ENCODE measurements around the gene RAD51B. TPM values are rescaled to one million over a fixed set of nuclear protein-coding genes. Genes with fewer than 3 reads are reported as not detected.
"Not testable (repeated sequence)": the region's sequence is repeated elsewhere in the genome, so short reads cannot be mapped to it uniquely, and the experiment has no call there.

Gene RAD51B
- total RNA-seq, 1 donor from 2014 or later = 5.3 TPM

DNA sequence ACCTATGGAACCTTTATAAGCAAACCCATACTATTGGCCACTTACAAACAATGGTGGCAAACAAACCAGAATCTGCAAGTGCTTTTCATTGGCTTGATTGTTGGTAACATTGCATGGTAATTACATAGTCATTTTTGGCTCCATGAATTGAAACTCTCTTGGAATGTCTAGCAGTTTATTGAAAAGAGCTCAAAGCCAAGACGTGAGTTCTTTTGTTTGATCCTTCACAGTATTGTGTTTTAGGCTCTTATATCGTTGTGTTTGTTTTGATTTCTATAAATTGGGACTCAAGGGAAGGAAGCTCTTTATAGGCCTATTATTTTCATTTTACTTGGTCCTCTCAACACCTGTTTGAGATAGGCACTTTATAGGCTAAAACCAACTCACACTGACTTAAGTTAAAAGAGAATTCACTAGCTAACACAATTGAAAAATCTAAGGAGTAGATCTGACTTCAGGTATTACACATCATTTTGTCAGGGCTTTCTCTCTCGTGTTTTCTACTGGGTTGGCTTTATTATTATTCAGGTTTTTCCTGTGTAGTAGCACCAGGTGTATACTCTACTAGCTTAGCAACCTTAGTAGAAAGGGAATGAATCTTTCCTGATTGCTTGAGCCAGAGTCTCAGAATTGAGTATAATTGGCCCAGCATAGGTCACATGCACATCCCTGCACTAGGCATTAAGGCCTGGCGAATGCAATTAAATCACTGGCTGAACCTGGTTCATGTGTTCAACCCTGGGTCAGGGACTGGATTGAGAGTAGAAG, 341.4 kb downstream of the RAD51B start:
- DNase-seq (ENCODE audit: low spot score in 2 of 2) (no peak), FAIRE-seq (no peak)

DNA sequence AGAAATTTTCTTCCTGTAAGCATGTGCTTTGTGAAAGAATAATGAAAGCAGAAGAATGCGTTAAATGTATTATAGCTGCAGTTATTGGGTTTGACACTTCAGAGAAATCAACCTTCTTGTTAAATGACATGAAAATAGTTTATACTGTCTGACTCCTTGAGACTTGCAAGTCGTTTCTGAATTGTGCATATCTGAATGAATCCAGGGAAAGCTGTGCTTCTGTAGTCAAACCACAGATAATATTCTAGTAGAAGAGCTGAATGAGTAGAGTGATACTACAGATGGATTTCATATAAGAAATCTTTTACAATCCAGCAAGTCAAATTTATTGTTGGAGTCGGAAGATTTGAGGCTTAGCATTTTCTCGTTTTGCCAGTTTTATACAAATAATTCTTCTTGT, 343.3 kb downstream of the RAD51B start:
- DNase-seq (ENCODE audit: low spot score in 2 of 2) = no peak
- FAIRE-seq = no peak

DNA sequence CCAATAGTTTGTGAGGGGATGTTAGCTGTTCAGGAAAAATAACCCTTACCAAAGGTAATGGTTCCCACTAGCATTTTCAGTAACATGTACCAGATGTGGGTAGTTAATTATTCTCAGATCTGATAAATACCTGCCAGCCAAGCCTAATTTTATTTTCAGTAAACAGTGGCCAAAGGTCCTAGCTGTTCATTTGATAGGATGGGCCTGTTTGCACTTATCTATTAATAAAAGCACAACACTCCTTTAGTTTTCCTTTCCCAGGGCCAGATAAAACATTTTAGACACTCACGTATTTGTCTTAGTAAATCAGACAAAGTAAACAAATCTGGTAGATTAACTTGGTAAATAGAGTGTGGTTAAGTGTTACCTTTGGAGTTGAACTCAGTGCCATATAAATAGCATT, 345.1 kb downstream of the RAD51B start:
- FAIRE-seq (no peak), DNase-seq (ENCODE audit: low spot score in 2 of 2) (no peak)

DNA sequence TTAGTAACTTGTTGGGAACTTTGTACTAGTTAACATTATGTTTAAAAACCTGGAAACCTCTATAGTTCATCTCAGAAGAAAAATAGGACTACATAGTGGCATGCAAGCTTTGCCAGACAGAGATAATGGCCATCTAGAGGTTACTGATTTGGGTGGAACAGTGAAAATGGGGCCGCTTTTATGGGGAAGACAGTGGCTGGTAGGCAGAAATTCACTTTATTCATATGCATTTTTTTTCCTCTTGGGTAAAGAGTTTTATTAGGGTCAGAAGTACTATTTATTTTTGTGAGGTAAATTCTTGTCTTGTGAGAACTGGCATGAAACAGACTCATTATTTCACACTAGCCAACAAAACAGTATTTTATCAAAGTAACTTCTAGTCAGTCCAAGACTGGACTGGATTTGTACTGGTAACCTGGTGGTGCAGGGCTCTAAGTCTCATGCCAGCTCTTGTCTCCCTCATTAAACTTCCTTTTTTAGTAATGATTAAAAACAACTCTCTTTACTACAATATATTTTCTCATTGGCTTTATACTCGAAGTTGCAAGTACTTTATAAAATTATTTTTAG, 345.8 kb downstream of the RAD51B start:
- DNase-seq (ENCODE audit: low spot score in 2 of 2) = no peak
- no peak for FAIRE-seq

DNA sequence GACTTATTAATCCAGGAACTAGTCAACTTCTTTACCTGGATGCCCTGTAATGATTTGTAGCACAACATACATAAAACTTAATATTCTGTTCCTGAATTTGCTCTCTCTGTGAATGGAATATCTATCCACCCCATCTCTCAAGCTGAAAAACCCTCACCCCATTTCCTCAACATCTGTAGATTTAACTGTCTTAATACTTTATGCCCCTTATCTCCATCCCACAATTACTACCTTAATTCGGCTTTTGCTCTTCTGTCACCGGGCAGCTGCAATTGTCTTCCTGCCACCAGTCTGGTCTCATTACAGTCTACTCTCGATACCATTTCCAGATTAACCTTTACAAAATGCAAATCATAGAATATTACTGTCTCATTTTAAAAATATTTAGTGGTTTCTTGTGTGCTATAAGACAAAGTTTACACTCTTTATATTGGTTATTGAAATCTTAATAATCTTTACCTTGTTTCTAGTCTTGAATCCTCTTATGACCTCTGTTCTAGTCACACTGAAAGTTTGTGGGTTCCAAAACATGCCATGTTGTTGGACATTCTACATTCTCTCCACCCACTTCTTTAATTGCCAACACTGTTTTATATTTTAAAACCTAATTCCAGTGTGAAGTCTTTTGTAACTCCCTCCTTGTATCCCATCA, 347.3 kb downstream of the RAD51B start:
- DNase-seq (ENCODE audit: low spot score in 2 of 2) = no peak
- FAIRE-seq = no peak

DNA sequence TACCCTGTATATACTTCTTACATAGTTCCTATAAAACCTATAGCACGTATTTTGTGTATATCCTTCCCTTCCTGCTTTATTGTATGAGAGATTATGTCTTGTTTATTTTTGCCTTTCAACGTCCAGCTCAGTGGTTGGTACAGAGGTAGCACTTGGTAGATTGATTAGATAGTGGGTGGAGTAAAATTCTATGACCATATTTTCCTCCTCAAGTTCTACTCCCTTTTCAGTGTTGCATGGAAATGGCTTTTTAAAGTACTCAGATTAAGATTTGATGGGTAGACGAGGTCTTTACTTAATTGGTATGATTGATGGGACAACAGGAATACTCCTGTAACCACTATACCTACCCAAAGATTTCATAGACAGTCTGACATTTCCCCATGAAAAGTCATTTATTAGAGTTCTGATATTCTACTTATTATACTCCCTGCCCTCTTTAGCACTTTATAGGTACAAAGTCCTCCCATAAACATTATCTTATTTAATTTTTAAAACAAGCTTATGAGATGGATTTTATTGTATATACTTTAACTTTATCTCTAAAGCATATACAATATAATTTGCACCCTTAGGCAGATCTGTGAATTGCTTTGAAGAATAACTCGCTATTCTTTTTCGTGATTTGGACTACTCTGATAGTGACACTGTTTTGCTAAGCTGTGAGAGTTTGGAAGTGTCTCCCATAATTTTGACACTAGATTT, 348.0 kb downstream of the RAD51B start:
- DNase-seq (ENCODE audit: low spot score in 2 of 2) (no peak), FAIRE-seq (no peak)

DNA sequence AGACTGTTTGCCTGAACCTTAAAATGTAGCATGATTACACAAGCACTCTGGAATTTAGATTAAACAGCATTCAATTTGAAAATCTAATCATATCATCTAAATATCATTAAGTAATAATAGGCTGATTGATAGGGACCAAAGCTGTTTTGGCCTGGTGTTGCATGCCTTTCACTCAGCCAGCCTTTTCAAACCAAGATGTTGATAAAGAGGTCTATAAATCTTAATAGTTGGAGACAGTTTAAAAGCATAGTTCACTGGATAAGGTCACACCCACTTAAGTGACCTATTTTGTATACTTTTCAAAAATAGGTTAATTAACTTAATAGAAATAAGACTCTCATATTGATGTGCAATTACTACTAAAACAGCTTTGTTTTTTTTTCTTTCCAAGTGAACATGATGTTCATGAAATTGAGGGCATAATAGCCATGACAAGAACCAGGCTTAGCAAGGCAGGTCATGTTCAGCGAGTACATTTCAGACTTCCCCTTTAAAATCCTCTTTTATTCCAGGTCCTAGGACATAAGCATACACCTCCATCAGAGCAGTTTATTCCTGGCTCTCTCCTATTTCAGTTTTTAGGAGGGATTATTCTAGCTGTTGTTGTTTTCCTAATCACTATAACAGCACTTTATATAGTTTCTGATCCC, 349.0 kb downstream of the RAD51B start:
- DNase-seq (ENCODE audit: low spot score in 2 of 2) (no peak), FAIRE-seq (no peak)

DNA sequence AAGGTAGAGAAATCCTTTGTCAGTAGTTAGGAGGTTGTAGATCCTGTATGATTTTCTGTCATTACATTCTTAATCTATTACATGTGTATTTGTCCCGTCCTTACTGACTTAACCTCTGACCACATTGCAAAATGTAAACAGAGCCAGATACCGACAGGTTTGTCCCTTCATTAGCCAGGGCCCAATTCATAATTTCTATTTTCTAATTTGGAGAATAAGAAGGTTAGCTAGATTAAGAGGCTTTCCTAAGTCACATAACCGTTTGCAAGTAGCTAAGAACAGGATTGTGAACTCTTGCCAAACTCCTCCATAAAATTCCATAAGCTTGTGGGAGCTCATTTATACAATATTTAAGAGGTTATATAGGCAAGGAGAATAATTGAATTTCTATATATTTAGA, 352.6 kb downstream of the RAD51B start:
- FAIRE-seq (no peak), DNase-seq (ENCODE audit: low spot score in 2 of 2) (no peak)

DNA sequence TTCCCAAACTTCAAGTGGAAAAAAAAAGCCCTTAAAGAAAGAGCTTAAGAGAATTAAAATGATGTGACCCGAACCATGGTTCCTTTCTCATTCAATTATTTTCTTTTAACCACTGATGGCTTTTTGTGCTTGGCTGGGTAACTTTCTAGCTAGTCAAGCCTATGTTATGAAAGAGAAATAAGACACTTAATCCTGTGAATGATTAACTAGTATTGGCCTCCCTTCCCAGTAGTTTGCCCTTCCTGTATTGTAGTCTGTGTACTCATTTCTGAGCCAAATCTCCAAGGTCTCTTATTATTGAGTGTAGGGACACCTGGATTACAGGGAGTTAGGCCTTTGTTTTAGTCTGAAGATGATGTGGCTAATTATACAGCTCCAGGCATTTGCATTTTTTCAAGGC, 353.0 kb downstream of the RAD51B start:
- FAIRE-seq (no peak), DNase-seq (ENCODE audit: low spot score in 2 of 2) (no peak)

DNA sequence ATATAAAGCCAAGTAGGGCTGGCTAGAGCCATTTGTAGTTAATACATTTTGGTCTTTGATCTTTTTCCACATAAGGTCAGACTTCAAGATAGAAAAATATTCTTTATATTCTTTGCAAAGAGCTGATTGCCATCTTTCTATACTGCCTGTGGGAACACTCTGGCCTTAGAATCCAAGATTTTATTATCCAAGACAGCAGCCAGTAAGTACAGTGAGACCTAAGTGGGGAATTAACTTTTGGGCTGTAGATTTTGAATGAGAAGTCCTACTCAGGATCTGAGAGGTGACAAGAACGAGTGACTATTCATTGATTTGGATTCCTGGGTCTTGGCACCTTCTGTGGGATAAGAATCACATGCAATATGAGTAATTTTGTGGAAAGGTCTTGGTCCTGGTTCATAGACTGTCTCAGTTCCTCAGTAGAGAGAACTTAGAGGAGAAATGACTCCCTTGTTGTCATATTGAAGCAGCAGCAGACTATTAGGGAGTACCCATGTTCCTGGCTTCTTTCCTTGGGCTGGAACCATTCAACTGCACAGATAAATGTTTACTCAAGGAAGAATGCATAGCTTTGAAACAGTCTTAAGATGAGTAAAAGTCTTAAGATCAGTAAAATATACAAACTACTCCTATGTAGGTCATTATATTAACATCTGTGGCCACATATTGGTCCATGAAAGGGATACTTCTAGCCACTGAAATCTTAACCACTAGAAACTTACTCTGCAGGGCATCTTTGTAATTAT, 353.8 kb downstream of the RAD51B start:
- FAIRE-seq (no peak), DNase-seq (ENCODE audit: low spot score in 2 of 2) (no peak)

DNA sequence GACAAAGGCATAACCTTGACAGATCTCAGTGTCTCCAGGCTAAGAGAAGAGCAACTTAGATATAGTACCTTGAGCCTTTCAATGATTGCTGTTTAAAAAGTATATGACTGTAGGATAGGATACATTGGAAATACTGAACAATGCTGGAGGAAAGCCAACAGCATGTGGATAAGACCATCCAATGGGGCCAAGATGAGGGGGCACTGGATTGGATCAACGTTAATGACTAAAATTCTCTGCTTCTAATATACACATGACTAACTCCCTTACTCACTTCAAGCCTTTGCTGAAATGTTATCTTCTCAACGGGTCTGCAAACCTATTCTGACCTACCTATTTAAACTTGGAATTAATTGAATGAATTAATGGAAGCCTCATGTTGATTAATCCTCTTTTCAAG, 354.9 kb downstream of the RAD51B start:
- FAIRE-seq (no peak), DNase-seq (ENCODE audit: low spot score in 2 of 2) (no peak)

DNA sequence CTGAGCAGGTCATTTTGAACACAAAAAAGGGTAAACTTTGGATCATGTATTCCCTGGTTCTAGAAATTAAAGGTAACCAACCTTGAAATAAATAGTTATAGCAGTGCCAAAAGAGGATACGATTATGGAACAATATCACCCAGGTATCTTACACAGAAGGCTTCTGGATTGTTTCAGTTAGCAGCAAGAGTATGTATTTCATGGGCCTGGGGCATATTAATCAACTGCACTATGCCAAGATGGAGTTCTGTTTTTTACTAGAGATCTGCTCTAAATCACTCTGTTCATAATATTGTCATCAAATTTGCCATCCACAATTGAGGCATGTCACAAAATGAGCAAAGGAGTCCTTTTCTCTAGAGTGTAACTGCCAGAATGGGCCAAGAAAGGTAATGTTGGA, 357.1 kb downstream of the RAD51B start:
- DNase-seq (ENCODE audit: low spot score in 2 of 2) (no peak), FAIRE-seq (no peak)

DNA sequence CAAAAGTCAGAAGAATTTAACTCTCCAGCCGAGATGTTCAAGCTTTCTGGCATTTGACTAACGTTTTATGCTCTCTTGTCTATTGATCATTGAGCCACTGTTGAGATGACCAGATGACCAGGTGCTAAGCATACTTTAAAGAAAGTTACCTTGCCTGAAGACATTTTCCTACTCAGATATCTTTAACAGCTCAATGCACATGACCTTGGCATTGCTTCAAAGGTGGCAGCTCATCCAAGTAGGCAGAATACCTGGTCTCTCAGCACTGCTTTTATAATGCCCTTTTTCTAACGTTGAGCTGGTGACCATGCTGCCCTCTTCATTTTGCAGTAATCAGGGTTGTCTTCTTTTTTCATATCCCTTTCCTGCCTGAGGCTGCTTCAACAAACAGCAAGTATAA, 358.1 kb downstream of the RAD51B start:
- FAIRE-seq (no peak), DNase-seq (ENCODE audit: low spot score in 2 of 2) (no peak)

DNA sequence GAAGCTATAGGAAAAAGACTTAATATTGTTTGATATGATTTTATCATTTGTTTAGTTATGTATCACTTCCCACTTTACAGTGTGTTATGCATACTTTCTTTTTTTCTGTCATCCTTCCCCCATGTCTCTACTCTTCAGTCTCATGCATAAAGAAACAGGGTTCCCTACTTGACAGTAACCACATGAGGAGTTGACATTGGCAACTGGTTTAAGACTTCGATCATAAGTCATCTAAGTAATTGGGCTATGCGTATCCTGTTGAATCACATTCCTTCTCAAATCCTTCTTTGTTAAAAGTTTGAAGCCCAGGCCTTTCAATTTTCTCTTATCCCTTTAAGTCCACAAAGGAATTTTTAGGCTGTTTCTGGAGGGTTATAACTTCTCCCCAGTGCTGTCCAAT, 358.7 kb downstream of the RAD51B start:
- no peak for FAIRE-seq

DNA sequence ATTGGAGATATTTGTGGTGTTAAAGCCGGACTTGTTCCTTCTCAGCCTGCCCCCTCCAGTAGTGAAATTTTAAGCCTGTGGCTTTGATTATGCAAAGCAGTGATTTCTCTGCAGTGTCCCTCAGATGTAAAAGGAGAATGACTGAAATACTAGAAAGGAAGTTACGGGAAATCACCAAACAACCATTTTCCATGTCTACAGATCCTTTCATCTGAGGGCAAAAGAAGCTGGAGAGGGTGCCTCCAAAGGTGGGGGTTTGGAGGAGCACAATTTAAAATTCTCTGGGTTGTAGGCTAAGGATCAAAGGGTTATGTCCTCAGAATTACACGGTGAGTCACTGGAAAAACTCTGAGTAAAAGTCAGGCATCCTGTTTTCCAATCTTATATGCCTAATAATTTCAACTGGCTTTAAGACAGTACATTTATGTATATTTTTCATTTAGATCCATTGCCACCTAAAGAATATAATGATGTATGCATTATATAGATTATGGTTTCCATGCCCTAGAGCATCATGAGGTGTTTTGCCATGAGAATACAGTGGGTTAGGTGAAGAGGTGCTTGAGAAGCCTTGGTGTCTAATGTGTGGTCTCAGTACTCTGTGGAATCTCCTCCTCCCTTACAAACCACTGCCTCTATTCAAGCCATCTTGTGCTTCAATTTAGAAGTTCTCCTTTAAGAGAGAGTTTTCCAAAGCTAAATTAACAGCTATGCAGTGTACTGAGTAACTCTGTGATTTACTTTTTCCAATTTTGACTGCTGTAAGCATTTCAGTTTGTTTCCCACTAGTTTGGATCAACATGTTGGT, 362.1 kb downstream of the RAD51B start:
- no peak for DNase-seq (ENCODE audit: low spot score in 2 of 2)
- no peak for FAIRE-seq

More for the DNA sequence above, 358.7 kb downstream of the RAD51B start:
- DNase-seq (ENCODE audit: low spot score in 2 of 2) = no peak

DNA sequence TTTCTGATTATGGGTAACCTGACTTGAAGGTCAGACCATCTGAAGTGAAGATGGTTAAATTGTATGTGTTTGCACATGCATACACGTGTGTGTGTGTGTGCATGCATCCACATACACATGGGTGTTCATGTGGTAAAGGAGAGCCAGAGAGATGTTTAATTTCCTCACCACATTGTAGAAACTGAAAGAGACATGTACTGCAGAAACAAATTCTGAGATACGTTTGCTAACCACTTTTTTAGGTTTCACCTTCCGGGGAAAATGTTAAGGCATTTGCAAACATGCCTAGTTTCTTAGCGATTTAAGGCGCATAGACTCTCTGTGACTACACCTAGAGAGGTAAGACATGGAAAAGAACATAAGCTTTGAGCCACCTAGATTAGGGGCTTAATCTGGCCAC, 362.9 kb downstream of the RAD51B start:
- no peak for DNase-seq (ENCODE audit: low spot score in 2 of 2)
- no peak for FAIRE-seq

DNA sequence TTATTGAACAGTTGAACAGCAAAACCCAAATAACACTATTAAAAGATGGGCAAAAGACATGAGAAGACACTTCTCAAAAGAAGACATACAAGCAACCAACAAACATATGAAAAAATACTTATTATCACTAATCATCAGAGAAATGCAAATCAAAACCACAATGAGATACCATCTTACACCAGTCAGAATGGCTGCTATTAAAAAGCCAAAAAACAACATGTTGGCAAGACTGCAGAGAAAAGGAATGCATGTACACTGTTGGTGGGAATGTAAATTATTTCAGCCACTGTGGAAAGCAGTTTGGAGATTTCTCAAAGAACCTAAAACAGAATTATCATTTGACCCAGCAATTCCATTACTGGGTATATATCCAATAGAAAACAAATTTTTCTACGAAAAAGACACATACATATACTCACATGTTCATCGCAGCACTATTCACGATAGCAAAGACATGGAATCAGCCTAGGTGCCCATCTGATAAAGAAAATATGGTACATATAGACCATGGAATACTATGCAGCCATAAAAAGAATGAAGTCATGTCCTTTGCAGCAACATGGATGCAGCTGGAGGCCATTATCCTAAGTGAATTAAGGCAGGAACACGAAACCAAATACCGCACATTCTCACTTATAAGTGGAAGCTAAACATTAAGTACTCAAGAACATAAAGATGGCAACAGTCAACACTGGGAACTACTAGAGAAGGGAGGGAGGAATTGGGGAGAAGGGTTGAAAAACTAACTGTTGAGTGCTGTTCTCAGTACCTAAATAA, 367.1 kb downstream of the RAD51B start:
- FAIRE-seq; DNase-seq (ENCODE audit: low spot score in 2 of 2): not testable (repeated sequence)

DNA sequence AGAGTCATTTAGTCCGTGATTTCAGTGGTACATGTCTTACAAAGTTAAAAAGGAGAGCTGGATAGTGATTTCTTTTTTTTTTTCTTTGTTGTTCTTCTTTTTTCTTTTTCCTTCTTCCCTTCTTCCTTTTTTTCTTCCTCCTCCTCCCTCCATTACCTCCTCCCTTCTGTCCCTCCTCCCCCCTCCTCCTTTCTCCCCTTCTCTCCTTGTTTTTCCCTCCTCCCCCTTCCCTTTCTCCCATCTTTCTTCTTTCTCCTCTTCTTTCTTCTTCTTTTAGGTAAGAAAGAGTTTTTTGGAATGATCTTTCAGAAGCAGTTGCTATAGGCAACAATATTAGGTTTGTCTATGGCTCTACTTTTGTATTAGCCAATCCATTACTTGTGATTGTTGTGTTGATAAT, 368.6 kb downstream of the RAD51B start:
- FAIRE-seq (no peak), DNase-seq (ENCODE audit: low spot score in 2 of 2) (no peak)
